Fibroblast of the aortic adventitia (primary cell): Measurements from ENCODE around the gene NCF2. TPM values are rescaled to one million over a fixed set of nuclear protein-coding genes. Genes with fewer than 3 reads are reported as not detected.
A peak's percentile ranks its signal among the peaks of the same experiment; 100 is the strongest.

ENCODE experiments used
- DNase-seq: peaks from one replicate; pipeline ENCODE4 v3.0.0-alpha.2; 2010; ENCODE audit warnings: low read depth
- H3K4me3 ChIP-seq: 2 replicates; pipeline ENCODE4 v1.5.1; 2011; ENCODE audit warnings: low read depth, mild to moderate bottlenecking, control low read depth, low read length, moderate library complexity
- CTCF ChIP-seq: IDR thresholded peaks from 2 replicates; pipeline ENCODE4 v1.5.1; 2011; ENCODE audit warnings: mild to moderate bottlenecking, low read length, control low read depth, inconsistent platforms; ENCODE audit not compliant: insufficient read depth
- total RNA-seq: library from RNA; depleted of rRNA; stranded (reverse); fragments of >200 nt; gene quantifications from 2 replicates; pipeline ENCODE4 v1.2.3, GENCODE V29; 2012; ENCODE audit warnings: low replicate concordance

The NCF2 gene
- total RNA-seq, 1 donor: 0.63 TPM

DNA sequence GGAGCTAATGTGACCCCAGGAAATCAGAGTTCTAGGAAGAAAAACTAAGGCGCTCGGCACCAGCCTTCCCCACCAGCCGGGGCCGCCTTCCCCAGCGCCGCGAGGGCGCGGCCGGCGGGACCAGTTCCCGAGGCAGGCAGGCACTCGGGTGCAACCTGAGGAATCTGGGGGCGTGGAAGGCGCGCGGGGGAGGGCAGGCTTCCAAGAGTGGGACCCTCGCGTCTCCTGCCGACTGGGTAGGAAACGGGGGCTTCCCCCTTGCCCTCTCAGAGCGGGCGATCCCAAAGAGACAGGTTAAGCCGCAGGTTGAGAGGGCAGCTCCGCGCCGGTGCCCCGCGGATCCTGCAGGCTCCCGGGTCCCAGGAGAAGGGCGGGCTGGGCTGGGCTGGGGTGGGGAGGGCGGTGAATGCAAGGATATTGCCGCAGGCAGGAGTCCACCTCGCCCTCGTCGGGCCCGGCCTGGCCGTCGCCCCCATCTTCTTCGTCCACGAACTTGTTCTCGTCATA, 44.9 kb upstream of the NCF2 start:
- no peak for DNase-seq

DNA sequence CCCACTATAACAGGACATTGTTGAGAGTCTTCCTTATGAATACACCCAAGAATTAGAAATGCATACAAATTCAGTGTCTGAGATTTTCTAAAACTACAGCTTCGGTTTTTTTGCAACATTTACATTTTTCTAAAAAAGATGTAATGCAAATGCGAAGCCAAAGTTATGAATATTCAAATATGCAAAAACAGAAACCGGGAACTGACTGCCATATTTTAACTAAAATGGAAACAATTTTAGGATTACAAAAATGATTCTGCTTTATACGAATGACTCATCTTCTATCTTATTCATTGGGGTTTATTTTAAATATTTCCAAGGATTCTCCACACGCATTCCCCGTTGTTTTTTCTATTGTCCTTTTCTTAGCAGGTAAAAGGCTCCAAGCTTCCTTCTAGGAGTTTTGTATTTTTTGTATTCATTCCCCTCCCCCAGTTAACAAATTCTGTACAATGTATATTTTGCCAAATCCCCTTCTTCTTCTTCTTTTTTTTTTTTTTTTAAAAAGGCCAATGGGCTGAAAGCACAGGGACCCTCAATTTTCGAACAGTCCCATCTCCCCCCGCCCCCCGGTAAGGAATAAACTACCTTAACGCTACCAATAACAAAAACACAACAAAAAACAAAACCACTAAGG, 44.3 kb upstream of the NCF2 start:
- TF ChIP-seq CTCF: no peak
- H3K4me3 ChIP-seq: peak overlapping the region; percentile 85
- no peak for DNase-seq

More for the DNA sequence above, 44.9 kb upstream of the NCF2 start:
- H3K4me3 ChIP-seq: peak overlapping the region; percentile 85
- TF ChIP-seq CTCF: no peak

GRCh38 chr1:183633676-183634343, 43.6 kb upstream of the NCF2 start:
- DNase-seq: peak; percentile 85
- TF ChIP-seq CTCF: peak; percentile 68
- peak overlapping the region; percentile 85 for H3K4me3 ChIP-seq

DNA sequence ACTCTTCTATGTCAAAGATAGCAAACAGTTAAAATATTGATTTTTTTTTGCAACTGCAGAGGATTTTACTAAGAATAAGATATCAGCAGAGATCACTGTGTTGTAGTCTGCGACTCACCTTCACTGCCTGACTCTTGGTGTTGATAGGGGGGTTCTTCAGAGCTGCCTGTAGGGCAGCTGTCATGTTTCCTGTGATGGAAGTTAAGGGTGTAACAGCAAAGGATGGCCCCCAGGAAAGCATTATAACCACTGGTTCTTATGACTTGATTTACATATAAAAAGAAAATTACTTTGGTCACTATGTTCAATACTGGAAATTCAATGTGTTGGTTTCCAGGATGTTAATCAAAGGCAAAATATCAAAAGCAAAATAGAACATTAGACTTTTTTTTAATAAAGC, 42.7 kb upstream of the NCF2 start:
- no peak for TF ChIP-seq CTCF
- DNase-seq: no peak
- H3K4me3 ChIP-seq: peak overlapping the region; percentile 85

GRCh38 chr1:183632114-183632513, 41.9 kb upstream of the NCF2 start:
- peak overlapping the region; percentile 85 for H3K4me3 ChIP-seq
- no peak for TF ChIP-seq CTCF
- DNase-seq: peak; percentile 85

DNA sequence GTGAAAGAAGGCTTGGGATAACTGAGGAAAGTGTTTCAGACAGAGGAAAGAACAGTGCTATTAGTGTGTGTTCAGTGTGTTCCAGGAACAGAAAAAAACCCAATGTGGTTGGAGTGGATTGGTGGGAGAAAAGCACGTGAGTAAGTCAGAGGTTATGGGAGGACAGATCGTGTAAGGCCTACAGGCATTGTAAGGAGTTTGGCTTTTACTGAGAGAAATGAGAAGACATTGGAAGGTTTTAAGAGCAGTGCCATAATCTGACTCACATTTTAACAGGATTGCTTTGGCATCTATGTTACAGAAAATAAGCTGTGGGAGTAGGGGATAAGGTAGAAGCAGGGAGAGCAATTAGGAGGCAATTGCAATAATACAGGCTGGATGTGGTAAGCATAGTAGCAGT, 40.5 kb upstream of the NCF2 start:
- H3K4me3 ChIP-seq: peak overlapping the region; percentile 3
- DNase-seq: peak; percentile 79
- TF ChIP-seq CTCF: no peak
